CD4-positive, alpha-beta T cell treated with Interleukin-1 beta for 1 hour (primary cell): ENCODE measurements around the gene SYTL5.

Experiments used
- DNase-seq, 2 donors: peaks; one replicate each; pipeline ENCODE4 v3.0.0-alpha.2; 2020 to 2022

SYTL5 gene

DNA sequence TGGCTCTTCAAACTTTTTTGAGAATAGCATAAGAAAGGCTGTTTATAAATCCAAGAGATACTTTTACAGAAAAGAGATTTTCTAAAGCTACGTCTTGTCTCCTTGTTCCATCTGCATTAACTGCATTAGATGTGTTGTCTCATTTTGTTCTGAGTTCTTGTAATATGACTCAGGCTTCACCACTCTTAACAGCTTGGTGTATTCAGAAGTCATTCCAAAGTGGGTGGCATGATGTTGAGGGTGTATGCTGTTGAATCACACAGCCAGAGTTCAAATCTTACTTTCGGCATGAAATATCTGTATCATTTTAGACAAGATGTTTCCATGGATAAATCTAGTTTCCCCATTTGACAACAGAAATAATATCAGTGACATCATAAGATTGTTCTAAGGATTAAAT lies 30.1 kb downstream of the SYTL5 start:
- no peak for DNase-seq

DNA sequence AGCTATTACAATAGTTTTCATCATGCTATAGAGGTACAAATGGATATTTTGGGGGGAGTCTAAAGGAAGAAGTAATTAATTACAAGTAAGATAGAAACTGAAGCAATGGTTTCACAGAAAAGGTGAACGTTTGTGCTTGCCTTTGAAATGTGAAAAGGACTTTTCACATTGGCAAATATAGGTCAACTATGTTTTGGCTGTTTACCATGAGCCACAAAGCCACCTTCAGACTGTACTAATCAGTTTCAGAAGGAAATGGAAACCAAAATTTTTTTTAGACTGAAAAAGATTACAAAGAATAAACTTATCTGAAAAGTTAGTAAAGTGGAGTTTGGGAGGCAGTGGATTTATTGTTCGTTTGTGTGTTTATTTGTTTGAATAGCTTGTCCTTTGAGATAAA lies 32.1 kb downstream of the SYTL5 start:
- no peak for DNase-seq

DNA sequence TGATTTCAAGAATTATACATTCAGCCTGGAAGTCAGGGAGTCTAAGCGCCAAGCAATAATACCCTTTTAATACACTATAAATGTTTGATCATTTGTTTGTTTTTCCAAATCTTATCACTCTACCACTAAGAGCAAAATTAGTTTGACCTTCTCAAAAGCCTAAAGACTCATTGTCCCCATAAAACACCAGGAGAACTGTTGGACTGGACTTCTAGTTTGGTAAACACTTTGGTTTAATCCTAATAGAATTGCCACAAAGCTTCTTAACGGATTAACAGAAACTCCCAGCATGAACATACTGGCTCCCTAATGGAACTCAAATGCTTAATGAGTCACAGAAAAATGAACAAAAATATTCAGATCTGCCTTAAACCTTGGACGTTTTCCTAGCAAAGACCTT lies 34.9 kb downstream of the SYTL5 start:
- no peak for DNase-seq

DNA sequence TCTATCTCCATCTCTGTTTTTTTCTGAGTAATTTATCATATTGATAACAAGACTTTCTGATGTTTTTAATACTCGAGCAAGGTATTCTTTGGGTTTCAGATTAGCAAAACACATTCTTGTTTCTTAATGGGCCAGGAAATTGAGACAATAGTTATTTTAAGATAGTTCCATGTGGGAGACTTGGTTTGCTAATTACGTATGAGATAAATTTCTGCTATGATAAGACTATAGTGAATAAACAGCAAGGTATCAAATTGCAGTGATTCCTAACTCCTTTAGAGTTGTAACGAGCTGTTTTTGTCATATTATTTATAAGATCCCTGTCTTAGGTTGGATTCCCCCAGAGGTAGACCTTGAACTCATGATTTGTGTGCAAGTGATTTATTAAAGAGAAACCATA lies 38.3 kb downstream of the SYTL5 start:
- DNase-seq, result no peak

GRCh38 chrX:38045538-38046096 lies 39.3 kb downstream of the SYTL5 start:
- DNase-seq, result no peak

DNA sequence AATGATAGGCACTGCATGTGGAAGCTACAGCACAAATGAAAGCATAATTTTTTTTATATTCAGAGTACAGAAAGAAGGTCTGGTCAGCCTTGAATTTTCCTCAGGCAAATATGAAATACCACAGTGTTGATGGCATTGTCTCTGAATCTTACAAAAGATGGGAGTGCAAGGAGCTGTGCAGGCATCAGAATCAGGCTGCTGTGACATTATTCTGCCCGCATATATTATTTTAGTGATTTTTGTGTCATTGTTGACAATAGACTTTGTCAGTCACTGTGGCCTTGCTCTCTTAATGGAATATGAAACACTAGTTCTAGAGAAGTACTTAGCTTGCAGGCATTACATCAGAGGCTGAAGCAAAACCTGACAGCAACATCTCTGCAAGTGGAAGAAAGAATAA lies 42.5 kb downstream of the SYTL5 start:
- no peak for DNase-seq

GRCh38 chrX:38050806-38051205 lies 44.5 kb downstream of the SYTL5 start:
- DNase-seq, result no peak

DNA sequence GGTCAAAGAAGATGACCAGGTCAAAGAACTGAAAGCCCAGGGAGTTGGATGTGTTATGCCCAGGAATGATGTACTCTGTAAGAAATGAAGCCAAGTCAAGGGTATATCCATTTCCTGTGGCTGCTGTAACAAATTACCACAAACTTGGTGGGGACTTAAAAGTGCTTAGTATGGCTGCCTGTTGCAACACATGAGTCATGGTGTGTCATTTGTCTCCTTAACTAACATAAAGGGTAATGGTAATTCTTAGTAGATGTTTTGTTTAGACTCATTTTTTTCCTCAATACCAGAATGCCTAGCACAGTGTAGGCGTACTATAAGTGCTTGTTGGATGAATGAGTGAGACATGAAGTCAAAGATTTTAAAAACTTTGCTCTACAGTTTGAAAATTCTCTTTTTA lies 45.7 kb downstream of the SYTL5 start:
- no peak for DNase-seq

DNA sequence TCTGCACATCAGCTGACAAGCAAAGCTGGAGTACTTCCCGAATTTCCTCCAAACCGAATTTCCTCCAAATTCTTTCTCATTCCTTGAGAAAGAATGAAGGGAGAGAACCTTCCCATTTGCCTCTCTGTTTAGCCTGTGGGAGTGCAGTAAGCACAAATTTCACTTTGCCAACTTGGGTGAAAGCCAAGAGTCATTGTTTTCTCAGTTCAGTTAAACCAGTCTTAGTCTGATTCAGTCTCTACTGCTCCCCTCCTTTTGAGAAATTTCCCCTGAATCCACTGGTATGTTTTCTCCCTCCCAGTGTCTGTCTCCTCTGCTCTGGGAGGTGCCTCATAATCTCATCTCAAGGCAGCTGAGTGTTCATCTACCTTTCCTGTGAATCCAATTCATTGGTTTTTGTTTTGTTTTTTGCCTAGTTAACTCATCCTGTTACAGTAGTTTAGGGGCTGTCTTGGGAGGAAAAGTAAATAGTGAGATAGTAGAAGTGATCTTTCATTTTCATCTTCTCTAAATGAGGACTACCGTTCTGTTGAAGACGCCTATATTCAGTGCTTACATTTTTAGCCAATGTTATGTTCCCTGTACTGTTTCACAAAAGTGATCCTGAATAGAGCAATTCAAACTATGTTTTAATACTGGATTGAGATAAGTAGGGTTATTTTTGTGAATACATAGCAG lies 49.0 kb downstream of the SYTL5 start:
- no peak for DNase-seq

DNA sequence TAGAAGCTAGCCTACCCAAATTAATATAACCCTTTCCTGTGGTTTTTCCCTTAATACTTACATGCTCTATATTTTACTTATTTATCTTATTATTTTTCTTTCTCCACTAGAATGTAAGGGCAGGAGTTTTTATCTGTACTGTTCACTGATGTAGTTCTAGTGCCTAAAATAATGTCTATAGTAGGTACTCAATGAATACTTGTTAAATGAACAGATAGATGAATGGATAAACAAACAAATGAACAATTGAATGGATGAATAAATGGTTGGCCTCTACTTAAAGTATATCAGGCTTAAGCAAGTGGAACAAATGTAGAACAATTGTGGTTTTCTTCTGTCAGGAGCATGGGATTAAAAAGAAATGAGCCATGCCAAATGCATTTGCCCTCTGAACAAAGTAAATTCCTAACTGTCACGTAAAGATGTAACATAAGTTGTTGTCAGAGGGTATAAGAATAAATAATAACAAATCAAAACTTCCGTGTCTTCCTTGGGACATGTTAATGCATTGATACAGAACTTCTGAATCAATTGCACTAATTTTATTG lies 54.1 kb downstream of the SYTL5 start:
- DNase-seq, result no peak

- no peak for DNase-seq
Measured at GRCh38 chrX:38061335-38061734, 55.0 kb downstream of the SYTL5 start.

- no peak for DNase-seq
Measured at GRCh38 chrX:38066934-38067333, 60.6 kb downstream of the SYTL5 start.

DNA sequence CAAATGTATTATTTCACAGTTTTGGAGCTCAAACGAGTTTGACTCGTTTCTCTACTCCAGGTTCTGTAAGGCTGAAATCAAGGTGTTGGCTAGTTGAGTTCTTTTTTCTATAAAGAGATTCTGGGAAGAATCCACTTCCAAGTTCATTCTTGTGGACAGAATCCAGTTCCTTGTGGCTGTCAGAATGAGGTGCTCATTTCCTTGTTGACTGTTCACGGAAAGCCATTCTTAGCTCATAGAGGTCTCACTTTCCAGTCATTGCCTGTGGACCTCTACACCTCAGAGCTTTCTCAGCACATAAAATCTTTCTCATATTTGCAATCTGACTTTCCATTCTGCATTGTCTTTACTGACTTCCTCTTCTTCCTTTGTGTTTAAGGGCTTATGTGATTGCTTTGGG lies 62.9 kb downstream of the SYTL5 start:
- no peak for DNase-seq

- DNase-seq, result no peak
Measured at GRCh38 chrX:38069991-38070390, 63.6 kb downstream of the SYTL5 start.

DNA sequence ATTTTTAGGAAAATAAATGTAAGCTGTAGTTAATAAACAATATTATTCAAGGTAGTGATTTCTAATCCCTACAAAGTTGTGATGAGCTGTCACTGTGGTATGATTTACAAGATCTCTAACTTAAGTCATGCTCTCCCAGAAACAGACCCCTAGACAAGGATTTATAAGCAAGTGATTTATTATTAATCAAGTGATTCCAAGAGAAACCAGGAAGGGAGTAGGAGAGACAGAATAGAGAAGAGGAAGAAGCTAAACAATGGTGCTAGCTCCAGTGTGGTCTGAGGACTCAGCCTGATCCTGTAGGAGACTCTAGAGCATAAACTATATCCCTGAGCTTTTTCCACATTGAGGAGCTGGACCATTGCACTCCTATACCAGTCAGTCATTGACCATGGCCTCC lies 73.1 kb downstream of the SYTL5 start:
- DNase-seq, result no peak

GRCh38 chrX:38080808-38081207 lies 74.5 kb downstream of the SYTL5 start:
- no peak for DNase-seq

DNA sequence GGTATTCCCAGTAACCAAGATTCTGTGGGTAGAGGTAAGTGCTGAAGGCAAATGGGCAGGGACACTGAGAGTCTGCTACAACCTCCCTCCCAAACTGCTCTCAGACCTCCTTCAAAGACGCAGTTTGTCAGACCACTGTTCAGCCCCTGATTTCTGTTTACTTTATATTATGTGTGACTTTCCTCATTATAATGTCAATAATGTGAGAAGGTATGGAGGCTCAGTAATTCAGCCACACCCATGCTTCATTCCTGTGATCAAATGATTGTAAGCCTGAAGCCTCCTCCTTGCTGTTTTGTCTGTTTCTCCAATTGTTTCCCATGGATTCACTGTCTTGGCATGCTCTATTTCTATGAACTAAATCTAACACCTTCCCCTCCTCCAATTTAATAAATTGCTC lies 75.6 kb downstream of the SYTL5 start:
- no peak for DNase-seq

- no peak for DNase-seq
Measured at GRCh38 chrX:38082309-38082708, 76.0 kb downstream of the SYTL5 start.

- no peak for DNase-seq
Measured at GRCh38 chrX:38085813-38086212, 79.5 kb downstream of the SYTL5 start.

DNA sequence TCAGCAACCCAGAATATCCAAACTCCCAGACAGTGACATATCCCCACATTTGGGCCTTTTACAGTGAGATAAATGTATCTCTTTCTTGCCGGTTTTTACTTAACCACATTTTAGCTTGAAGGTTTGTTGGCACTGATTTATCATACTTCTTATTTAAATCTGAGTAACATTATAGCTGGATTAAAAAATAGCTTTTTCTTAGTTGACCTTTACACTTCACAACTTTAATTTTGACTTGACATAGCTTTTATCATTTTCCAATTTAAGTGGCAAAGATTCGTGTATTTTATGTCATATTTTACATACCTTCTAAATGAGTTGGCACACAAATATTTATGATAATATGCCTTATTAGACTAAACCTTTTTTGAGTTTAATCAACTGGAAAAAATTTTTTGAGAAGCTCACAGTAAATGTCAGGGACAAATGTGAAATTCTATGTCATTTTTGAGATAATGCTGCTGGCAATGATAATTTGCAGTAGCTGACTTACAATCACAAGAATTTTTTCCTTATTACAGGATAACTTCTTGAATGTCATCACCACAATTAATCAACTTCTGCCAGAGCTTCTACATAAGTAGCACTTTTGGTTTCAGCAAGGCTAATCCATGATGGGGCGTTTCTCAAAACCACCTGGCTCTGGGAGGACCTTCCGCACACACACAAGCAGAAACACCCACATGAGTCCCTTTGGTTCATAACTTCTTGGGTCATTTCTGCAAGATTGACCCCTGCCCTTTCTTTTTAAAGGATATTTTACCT lies 80.3 kb downstream of the SYTL5 start:
- DNase-seq, result no peak

DNA sequence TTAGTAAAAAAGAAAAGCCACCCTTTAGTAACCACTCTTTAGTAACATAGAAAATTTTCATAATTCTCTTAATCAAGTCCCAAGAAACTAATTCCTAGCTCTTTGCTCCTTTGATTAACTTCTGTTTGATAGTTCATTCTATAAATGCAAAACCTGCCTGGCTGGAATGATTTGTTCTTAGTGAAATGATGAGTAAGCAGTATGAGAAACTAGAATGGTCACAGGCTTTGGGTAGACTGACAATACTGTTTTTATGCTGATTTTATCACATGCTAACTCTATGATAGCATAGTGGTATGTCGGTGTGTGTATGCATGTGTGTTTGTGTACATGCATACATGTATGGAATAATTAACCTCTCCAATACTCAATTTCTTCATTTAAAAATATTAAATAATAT lies 81.2 kb downstream of the SYTL5 start:
- DNase-seq, result no peak

DNA sequence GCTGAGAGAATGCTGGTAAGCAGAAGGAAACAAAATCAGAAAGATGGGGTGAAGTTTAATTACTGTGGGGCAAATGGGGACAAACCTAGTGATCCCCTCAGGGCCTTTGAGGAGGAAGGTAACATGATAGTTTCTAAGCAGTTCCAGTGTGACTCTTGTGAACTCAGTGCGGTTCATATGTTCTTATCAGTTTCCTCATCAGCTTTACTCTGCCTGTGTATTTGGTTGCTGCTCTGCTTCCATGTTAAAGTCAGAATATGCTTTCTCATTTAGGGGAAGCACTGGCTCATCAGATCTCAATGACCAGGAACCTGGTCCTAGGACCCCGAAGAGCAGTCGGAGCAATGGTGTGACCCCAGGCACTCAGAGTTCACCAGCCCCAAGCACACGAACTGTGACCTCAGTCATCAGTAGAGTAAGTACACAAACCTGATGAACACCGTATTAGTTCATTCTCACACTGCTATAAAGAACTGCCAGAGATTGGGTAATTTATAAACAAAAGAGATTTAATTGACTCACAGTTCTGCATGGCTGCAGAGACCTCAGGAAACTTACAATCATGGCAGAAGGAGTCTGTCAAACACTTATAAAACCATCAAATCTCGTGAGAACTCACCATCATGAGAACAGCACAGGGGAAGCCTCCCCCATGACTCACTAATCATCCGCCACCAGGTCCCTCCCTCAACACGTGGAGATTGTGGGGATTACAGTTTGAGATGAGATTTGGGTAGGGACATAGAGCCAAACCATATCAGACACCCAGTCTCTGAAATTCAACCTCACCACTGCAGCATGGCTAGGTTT lies 83.0 kb downstream of the SYTL5 start:
- no peak for DNase-seq

DNA sequence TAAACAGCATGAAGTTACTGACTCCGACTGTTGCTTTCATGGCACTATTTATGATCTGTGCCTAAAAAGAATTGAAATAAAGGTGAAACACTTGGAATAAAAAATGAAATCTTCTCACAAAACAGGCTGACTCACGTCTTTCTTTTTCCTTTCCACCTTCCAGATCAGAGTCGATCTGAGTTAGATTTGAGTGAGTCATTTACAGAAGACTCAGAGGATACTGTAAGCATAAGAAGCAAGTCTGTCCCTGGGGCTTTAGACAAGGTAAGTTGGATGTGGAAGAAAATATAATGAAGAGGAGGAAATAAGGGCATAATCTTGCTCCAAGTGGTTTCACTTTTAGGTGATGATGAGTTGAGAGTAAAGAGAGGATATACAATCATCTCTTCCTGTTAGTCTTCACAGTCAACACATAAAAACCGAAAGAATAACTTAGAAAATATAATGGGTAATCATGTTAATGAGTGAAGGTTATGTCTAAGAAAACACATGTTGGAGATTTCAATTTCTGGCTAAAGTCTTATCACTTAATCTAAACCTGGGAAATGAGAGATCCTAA lies 89.7 kb downstream of the SYTL5 start:
- no peak for DNase-seq
